Endothelial cell of umbilical vein (primary cell): ENCODE data around the gene SMIM44. TPM values are rescaled to one million over a fixed set of nuclear protein-coding genes. Genes with fewer than 3 reads are reported as not detected.

Experiments used
- BruUV-seq: library from RNA; stranded (reverse); fragments of 400-500 nt; replicated peaks from 2 replicates; lab custom pipeline; 2021; lab: Mats Ljungman, UMichigan
- CTCF ChIA-PET: fragments of 300-600, 350-600 bp; sonication (Branson Sonifier 250); formaldehyde crosslinking; loops from one replicate; lab custom pipeline; 2021; ENCODE audit warnings: antibody characterized with exemption, inconsistent platforms; lab: Charles Lee
- POLR2A ChIA-PET: fragments of 300-600, 350-600 bp; sonication (Branson Sonifier 250); formaldehyde crosslinking; loops from one replicate; lab custom pipeline; 2021; ENCODE audit warnings: antibody characterized with exemption, inconsistent platforms; lab: Charles Lee
- DNase-seq: peaks from one replicate; pipeline ENCODE4 v3.0.0-alpha.2; 2011; ENCODE audit warnings: low read depth, low spot score
- FAIRE-seq: peaks from 2 replicates; lab custom pipeline; 2011; peaks lifted over from hg19 to GRCh38; lab: Jason Lieb, UNC
- H2AFZ ChIP-seq: 2 replicates; pipeline ENCODE4 v1.6.0; 2012; ENCODE audit warnings: low read depth, low read length, control low read depth, inconsistent platforms
- H3K27ac ChIP-seq: 2 replicates; pipeline ENCODE4 v1.5.1; 2011; ENCODE audit warnings: low read depth, mild to moderate bottlenecking, control low read depth, low read length, moderate library complexity; ENCODE audit not compliant: insufficient read depth
- H3K27me3 ChIP-seq, 2 experiments: 2 replicates each; pipeline versions ENCODE4 v1.6.0 to v1.6.1; 2011; ENCODE audit warnings: low read length in 2 of 2, mixed read lengths in 1 of 2; ENCODE audit not compliant: control insufficient read depth in 2 of 2, insufficient read depth in 2 of 2
- H3K36me3 ChIP-seq, 2 experiments: 2 replicates in 1 of 2; 3 replicates in 1 of 2; pipeline ENCODE4 v1.5.1; 2011; ENCODE audit warnings: low read length in 2 of 2, mild to moderate bottlenecking in 1 of 2, moderate library complexity in 1 of 2; ENCODE audit not compliant: control insufficient read depth in 2 of 2, insufficient read depth in 2 of 2; ENCODE audit errors: extremely low read depth in 1 of 2
- H3K4me1 ChIP-seq: 3 replicates; pipeline ENCODE4 v1.5.1; 2011; ENCODE audit warnings: mild to moderate bottlenecking, low read length; ENCODE audit not compliant: control insufficient read depth, insufficient read depth; ENCODE audit errors: extremely low read depth
- H3K4me2 ChIP-seq: 2 replicates; pipeline ENCODE4 v1.6.1; 2011; ENCODE audit warnings: low read length, control low read depth, mixed read lengths; ENCODE audit not compliant: insufficient read depth
- H3K4me3 ChIP-seq, 3 experiments: fragments of 200-600 bp in 1 of 3; sonication (generic), shearing (Covaris generic) in 1 of 3; replicated peaks in 1 of 3; 2 replicates each; pipeline ENCODE4 v1.5.1; 2011 to 2016; ENCODE audit warnings: control low read depth in 3 of 3, low read length in 3 of 3, mild to moderate bottlenecking in 2 of 3, inconsistent platforms in 1 of 3, low read depth in 1 of 3, moderate library complexity in 1 of 3; ENCODE audit not compliant: insufficient read depth in 1 of 3
- H3K79me2 ChIP-seq: 2 replicates; pipeline ENCODE4 v1.6.0; 2012; ENCODE audit warnings: low read length, inconsistent platforms; ENCODE audit not compliant: control insufficient read depth, insufficient read depth
- H3K9ac ChIP-seq: replicated peaks from 2 replicates; pipeline ENCODE3; 2011; ENCODE audit warnings: low read length, control low read depth; ENCODE audit not compliant: insufficient read depth; ENCODE audit errors: extremely low read depth
- H3K9me1 ChIP-seq: replicated peaks from 3 replicates; pipeline ENCODE4 v1.6.0; 2011; ENCODE audit warnings: mild to moderate bottlenecking, low read length; ENCODE audit not compliant: control insufficient read depth, insufficient read depth; ENCODE audit errors: extremely low read depth
- H3K9me3 ChIP-seq: replicated peaks from 2 replicates; pipeline ENCODE4 v1.5.1; 2012; ENCODE audit warnings: low read length, inconsistent platforms; ENCODE audit not compliant: control insufficient read depth, insufficient read depth
- H4K20me1 ChIP-seq: replicated peaks from 2 replicates; pipeline ENCODE3; 2011; ENCODE audit warnings: mild to moderate bottlenecking, low read length; ENCODE audit not compliant: control insufficient read depth, insufficient read depth; ENCODE audit errors: extremely low read depth
- CTCF ChIP-seq, 2 donors: IDR thresholded peaks; 1 replicate in 1 of 2; 2 replicates in 1 of 2; pipeline ENCODE4 v1.5.1; 2011; ENCODE audit warnings: low read length in 2 of 2, mild to moderate bottlenecking in 2 of 2, moderate library complexity in 2 of 2, control low read depth in 1 of 2, inconsistent platforms in 1 of 2, low read depth in 1 of 2; ENCODE audit not compliant: insufficient read depth in 1 of 2; ENCODE audit errors: extremely low read depth in 1 of 2
- EZH2 ChIP-seq: IDR thresholded peaks from 2 replicates; pipeline ENCODE4 v1.6.1; 2012; ENCODE audit warnings: borderline replicate concordance, low read depth, mild to moderate bottlenecking, moderate library complexity, low read length, inconsistent platforms; ENCODE audit not compliant: severe bottlenecking
- FOS ChIP-seq: IDR thresholded peaks from 2 replicates; pipeline ENCODE4 v1.6.1; 2011; ENCODE audit warnings: mild to moderate bottlenecking, low read length, moderate library complexity, borderline replicate concordance; ENCODE audit not compliant: insufficient read depth
- GATA2 ChIP-seq: IDR thresholded peaks from 2 replicates; pipeline ENCODE4 v1.7.0; 2011; ENCODE audit warnings: low read depth, mild to moderate bottlenecking, moderate library complexity, mixed read lengths, low read length; ENCODE audit not compliant: insufficient read length, insufficient read depth
- JUN ChIP-seq: IDR thresholded peaks from 2 replicates; pipeline ENCODE4 v1.6.1; 2011; ENCODE audit warnings: borderline replicate concordance, low read depth; ENCODE audit not compliant: insufficient read length, insufficient read depth
- MAX ChIP-seq: IDR thresholded peaks from 2 replicates; pipeline ENCODE4 v1.6.1; 2011; ENCODE audit not compliant: insufficient read depth, insufficient read length
- MYC ChIP-seq: IDR thresholded peaks from one replicate; pipeline ENCODE4 v1.6.1; 2011; ENCODE audit warnings: mild to moderate bottlenecking, low read depth, low read length
- POLR2A ChIP-seq: IDR thresholded peaks from 2 replicates; pipeline ENCODE4 v1.6.1; 2012; ENCODE audit warnings: low read depth, mild to moderate bottlenecking, control low read depth, low read length
- POLR2AphosphoS5 ChIP-seq: IDR thresholded peaks from 2 replicates; pipeline ENCODE4 v1.6.1; 2012; ENCODE audit warnings: low read depth, mild to moderate bottlenecking, control low read depth, low read length, moderate library complexity; ENCODE audit not compliant: insufficient read depth
- dilution Hi-C: fragments of 300-500 bp; cut with MboI; formaldehyde crosslinking; loops from one replicate; pipeline ENCODE4 v1.15.0; 2019; ENCODE audit warnings: low sequenced_read_pairs; ENCODE audit not compliant: extremely low pct_ligation_motif_present
- intact Hi-C: fragments of 100-400 bp; cut with micrococcal nuclease; formaldehyde crosslinking; loops from one replicate; pipeline ENCODE4 v1.10.0; 2022
- polyA plus RNA-seq, 4 experiments: library from polyadenylated mRNA; depleted of rRNA in 3 of 4; stranded (reverse) in 3 of 4; unstranded in 1 of 4; fragments of >200 nt; gene quantifications; 2 replicates each; pipeline versions ENCODE4 v1.2.1 to v1.2.3, GENCODE V29; 2011 to 2012; ENCODE audit warnings: missing spikeins in 1 of 4
- total RNA-seq: library from RNA; stranded (reverse); gene quantifications from 2 replicates; pipeline ENCODE4 v1.2.3, GENCODE V29; 2021

Gene SMIM44
- total and polyA plus RNA-seq, 2 donors (not counting 3 experiments of a cell fraction or from before 2014, with no cell fraction given), result not detected

- CTCF ChIA-PET, result interaction anchor here (3.3 kb wide), 1 partner anchor 10 kb away, joined by 20 read pairs; the partner anchor contains the start of gene SMIM44
- Histone ChIP-seq H3K9me1 (no peaks in the 10 kb centered on the region), H3K4me2 (no peak overlapping the region), H3K79me2 (peaks cover 21% of the 10 kb centered on the region), H4K20me1 (no peaks in the 10 kb centered on the region), H3K4me3 (no peak overlapping the region), H3K9me3 (no peaks in the 10 kb centered on the region), H3K27ac (no peak overlapping the region), H3K27me3 (no peaks in the 10 kb centered on the region), H3K36me3 (peaks cover 0 to 18% of the 10 kb centered on the region in 2 experiments), H3K4me1 (no peaks in the 10 kb centered on the region), H3K9ac (no peak overlapping the region), H2AFZ (no peak overlapping the region)
- DNase-seq, result no peak
- FAIRE-seq, result no peak
- dilution Hi-C loops, result no loop called here
- intact Hi-C loops, result no loop called here
- TF ChIP-seq GATA2 (no peak), POLR2A (no peak), FOS (no peak), CTCF (IDR thresholded peaks at IDR 0.05; ENCODE audit: extremely low read depth in 1 of 2, insufficient read depth in 1 of 2, low read depth in 1 of 2, low read length in 2 of 2) (no peak), MYC (no peak), JUN (no peak), MAX (no peak), EZH2 (no peak), POLR2AphosphoS5 (no peak)
- no TSS peak for BruUV-seq
- POLR2A ChIA-PET, result no interaction called here
Observed at GRCh38 chr19:3494559-3494958, 11.3 kb upstream of the SMIM44 start.
